Aortic smooth muscle cell (primary cell): ENCODE measurements around the gene AMIGO3. TPM values are rescaled to one million over a fixed set of nuclear protein-coding genes. Genes with fewer than 3 reads are reported as not detected.

Experiments
- total RNA-seq: library from RNA; depleted of rRNA; stranded (reverse); fragments of >200 nt; gene quantifications from 2 replicates; pipeline ENCODE4 v1.2.3, GENCODE V29; 2014

Gene AMIGO3, protein sequence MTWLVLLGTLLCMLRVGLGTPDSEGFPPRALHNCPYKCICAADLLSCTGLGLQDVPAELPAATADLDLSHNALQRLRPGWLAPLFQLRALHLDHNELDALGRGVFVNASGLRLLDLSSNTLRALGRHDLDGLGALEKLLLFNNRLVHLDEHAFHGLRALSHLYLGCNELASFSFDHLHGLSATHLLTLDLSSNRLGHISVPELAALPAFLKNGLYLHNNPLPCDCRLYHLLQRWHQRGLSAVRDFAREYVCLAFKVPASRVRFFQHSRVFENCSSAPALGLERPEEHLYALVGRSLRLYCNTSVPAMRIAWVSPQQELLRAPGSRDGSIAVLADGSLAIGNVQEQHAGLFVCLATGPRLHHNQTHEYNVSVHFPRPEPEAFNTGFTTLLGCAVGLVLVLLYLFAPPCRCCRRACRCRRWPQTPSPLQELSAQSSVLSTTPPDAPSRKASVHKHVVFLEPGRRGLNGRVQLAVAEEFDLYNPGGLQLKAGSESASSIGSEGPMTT
- total RNA-seq: not detected in 2 replicates

DNA sequence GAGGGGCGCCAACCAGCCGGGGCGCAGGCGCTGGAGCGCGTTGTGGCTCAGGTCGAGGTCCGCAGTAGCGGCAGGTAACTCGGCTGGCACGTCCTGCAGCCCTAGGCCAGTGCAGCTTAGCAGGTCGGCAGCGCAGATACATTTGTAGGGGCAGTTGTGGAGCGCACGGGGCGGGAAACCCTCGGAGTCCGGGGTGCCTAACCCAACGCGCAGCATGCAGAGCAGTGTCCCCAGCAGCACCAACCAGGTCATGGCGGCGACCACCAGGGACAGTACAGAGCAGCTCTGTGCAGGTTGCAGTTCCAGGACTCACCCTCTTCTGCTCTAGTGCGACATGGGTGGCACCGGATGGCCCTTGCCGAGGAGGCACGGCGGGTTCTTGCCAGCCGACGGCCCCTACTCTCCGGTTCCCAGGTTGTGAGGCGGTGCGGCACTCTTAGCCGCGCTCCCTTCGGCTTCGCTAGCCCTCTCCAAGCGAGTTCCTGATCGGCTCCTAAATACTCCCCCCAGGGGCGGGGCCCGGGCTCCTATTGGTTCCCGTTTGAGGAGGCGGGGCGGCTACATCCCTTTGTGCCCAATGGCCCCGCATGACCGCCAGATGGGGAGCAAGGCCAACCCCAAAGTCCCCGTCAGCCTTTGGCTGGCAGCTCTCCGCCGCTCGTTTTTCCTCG lies at the start of gene AMIGO3:
Gene AMIGO3 (minus strand): TSS at position 471 of the 671 bp plus-strand sequence. CDS start 219 bp downstream, at position 252.

DNA sequence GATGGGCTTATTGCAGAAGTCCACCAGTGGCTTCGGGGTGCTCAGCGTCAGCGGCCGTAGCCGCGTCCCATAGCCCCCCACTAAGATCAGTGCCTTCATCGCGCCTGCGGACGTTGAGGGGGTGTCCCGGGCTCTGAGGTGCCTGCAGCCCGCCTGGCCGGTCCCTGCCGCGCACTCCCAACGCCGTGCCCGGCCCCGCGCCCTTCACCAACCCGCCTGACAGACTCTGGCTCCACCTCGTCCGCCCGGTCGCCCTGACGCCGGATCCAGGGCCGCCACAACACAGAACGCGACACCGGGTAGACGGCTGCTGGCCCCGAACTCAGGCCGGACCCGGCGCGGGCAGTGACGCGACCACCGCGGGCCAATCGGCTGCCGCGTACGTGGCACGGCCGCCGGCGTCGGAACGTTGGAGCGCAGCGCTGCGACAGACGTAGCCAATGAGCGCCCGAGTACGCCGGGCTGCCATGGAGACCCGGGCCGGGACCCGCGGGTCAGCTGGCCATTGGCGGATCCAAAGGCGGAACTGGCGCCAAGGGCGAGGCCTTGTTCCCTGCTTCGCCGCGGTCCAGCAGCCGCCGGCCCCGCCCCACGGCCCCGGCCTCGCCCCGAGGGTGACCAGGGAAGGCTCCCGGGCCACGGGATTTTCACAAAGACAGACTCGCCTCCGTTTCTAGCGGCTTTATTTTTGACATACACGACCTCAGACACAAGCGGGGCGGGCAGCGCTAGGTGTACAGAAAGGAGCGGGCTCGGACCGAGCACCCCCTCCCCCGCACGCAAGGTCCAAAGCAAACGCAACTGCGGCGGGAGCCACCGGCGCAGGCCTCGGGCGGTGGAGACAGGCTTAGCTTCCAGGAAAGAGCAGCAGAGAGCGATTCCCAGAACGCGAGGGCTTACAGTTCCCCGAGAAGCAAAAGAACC lies 4.4 kb upstream of the AMIGO3 start, which contains the start of gene GMPPB:
Gene GMPPB (minus strand): TSS at position 324 of the 924 bp plus-strand sequence. CDS start 225 bp downstream, at position 99.

DNA sequence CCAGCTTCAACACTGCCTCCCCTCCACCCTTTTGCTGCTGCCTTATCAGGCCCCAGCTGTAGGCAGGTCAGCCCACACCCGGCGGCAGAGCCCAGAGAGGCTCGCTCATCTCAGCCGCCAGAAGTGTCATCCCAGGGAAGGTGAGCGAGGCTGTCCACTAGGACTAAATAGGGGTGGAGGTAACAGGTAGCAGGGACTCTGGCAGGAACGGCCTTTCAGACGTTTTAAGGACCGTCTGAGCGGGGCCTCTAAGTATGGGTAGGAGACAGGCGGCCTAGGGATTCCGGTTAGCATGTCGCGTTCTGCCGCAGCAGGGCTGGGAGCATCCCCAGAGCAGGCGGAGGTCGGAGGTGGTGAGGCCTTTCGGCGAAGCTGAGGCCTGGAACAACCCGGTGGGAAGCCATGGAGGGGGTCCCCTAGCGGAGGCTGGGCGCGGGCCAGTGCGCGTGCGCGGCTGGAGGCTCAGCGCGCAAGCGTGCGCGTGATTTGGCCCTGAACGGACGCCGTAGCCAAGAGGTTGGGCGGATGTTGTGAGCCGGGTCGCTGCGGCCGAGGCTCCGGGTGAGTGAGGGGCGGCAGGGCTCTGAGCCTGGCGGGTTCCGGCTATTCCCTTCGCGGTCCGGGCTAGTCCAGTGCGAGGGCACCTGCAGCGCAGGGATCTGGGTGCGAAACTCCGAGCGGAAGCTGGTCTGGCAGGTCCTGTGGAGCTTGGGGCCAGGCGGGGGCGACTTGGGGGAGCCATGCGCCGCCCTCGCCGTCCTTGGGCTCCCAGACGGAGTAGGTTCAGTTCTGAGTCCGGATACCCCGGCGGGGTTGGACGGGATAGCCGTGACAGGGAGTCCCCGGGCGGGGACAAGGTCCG lies 30.2 kb downstream of the AMIGO3 start, which contains the start of the genes MST1 and RNF123:
Gene MST1 (minus strand): TSS at position 429 of the 862 bp plus-strand sequence. CDS start 783 bp downstream, outside the sequence.
Gene RNF123 (plus strand): TSS at position 512 of the 862 bp plus-strand sequence. CDS start 1,609 bp downstream, outside the sequence.

DNA sequence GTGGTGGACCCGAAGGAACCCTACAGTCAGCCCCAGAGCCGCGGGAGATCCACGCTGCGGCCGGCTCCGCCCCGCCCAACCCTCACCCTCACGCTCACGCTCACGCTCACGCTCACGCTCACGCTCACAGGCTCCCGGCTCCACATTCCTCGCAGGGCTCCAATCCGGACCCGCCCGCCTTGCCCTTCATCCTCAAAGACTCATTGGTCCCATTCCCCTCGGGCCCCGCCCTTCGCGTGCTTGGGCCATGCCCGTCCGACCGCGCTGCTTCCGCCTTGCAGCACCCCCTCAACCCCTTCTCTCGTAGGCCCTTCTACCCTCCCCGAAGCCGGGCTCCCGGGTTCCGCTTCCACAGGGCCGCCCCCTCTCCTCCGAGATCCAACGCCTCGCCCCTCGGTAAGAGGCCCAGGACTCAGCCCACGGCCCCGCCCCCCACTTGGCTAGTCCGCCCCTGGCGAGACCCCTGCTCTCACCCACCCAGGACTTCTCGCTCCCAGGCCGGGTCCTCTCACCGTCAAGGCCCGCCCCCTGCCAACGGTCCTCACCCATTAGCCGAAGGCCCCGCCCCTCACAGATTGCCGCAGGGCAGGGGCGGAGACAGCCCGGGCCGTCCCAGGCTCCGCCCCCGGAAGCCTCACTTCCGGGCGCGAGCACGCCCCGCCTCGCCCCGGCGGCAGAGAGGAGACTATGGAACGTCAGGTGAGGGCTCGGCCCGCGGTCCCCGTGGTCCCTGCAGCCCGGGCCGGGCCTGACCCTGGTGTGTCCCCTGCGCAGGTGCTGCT lies 45.6 kb downstream of the AMIGO3 start, which contains the start of gene APEH:
Gene APEH (plus strand): TSS at position 637 of the 782 bp plus-strand sequence. CDS start 51 bp downstream, at position 688.

Other genes with a start within 250 kb of the AMIGO3 start
- gene DAG1, start 249.4 kb downstream of the AMIGO3 start, total RNA-seq: 49.7 and 65.7 TPM in 2 replicates
- gene BSN, start 165.2 kb downstream of the AMIGO3 start, total RNA-seq: under 0.01 and 0.06 TPM in 2 replicates
- 132 and 152 TPM in 2 replicates for gene APEH, start 45.3 kb downstream of the AMIGO3 start, total RNA-seq
- 3.4 and 4.4 TPM in 2 replicates for gene MST1, start 30.2 kb downstream of the AMIGO3 start, total RNA-seq
- gene RNF123, start 30.1 kb downstream of the AMIGO3 start, total RNA-seq: 20.6 and 24.4 TPM in 2 replicates
- gene GMPPB, start 4.3 kb upstream of the AMIGO3 start, total RNA-seq: 27.7 and 37.3 TPM in 2 replicates
- gene IP6K1, start 66.9 kb upstream of the AMIGO3 start, total RNA-seq: 32.8 and 34.2 TPM in 2 replicates
- gene CDHR4, start 80.2 kb upstream of the AMIGO3 start, total RNA-seq: 0.06 TPM in 1 of 2 replicates, not detected in the other
- gene INKA1, start 83.6 kb upstream of the AMIGO3 start, total RNA-seq: 8.7 and 20.5 TPM in 2 replicates
- 36.2 and 56.0 TPM in 2 replicates for gene UBA7, start 94.3 kb upstream of the AMIGO3 start, total RNA-seq
- gene TRAIP, start 136.9 kb upstream of the AMIGO3 start, total RNA-seq: 2.2 and 5.2 TPM in 2 replicates
- not detected in 2 replicates for gene CAMKV, start 150.2 kb upstream of the AMIGO3 start, total RNA-seq
- 0.40 and 2.0 TPM in 2 replicates for gene MST1R, start 184.2 kb upstream of the AMIGO3 start, total RNA-seq
- 10.4 and 12.8 TPM in 2 replicates for gene MON1A, start 210.1 kb upstream of the AMIGO3 start, total RNA-seq
- 48.1 and 50.7 TPM in 2 replicates for gene RBM6, start 220.5 kb upstream of the AMIGO3 start, total RNA-seq